NCI-H2227 treated with DMSO at 0.1 percent for 48 hours (cell line): ENCODE results near the gene HOXD11.

Experiments
- DNase-seq: peaks from one replicate; lab custom pipeline; 2025; lab: John Stamatoyannopoulos, UW

HOXD11 gene

GRCh38 chr2:176121190-176122051 is 14.3 kb downstream of the HOXD11 start:
- DNase-seq: no peak

DNA sequence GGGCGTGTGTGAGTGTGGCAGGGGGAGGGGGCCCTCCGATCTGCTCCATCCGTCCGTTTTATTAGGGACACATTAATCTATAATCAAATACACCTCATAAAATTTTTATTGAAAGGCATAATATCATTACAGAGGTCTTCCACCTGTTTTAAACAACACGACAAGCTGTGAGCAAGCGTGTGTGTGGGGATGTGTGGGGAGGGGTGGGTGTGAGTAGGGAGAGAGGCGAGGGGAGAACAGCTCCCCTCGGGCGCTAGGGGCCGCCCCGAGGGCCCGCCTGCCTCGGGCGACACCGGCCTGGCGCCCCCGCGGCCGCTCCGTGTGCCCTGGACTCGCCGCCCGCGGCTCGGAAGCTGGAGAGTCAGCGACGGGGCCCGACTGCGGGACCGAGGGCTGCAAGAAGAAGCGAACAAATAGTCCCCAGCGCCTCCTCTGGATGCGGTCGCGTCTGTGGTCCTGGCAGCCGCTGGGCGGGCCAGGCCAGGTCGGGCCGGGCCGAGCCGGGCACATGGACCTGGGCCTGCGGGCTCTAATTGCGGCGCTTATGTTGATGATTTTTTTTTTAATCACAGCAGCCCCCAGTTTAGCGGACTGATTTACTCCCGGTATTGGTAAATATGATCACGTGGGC is 15.1 kb downstream of the HOXD11 start:
- peak; percentile 87 for DNase-seq

DNA sequence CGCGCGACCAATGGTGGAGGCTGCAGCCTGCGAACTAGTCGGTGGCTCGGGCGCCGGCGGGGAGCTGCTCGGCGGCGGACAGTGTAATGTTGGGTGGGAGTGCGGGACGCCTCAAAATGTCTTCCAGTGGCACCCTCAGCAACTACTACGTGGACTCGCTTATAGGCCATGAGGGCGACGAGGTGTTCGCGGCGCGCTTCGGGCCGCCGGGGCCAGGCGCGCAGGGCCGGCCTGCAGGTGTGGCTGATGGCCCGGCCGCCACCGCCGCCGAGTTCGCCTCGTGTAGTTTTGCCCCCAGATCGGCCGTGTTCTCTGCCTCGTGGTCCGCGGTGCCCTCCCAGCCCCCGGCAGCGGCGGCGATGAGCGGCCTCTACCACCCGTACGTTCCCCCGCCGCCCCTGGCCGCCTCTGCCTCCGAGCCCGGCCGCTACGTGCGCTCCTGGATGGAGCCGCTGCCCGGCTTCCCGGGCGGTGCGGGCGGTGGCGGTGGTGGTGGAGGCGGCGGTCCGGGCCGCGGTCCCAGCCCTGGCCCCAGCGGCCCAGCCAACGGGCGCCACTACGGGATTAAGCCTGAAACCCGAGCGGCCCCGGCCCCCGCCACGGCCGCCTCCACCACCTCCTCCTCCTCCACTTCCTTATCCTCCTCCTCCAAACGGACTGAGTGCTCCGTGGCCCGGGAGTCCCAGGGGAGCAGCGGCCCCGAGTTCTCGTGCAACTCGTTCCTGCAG is 15.8 kb downstream of the HOXD11 start, which contains the start of gene HOXD9:
TSS of gene HOXD9 (plus strand) at position 37 of the 728 bp plus-strand sequence. CDS start at position 87, 50 bp downstream.
- DNase-seq: no peak

DNA sequence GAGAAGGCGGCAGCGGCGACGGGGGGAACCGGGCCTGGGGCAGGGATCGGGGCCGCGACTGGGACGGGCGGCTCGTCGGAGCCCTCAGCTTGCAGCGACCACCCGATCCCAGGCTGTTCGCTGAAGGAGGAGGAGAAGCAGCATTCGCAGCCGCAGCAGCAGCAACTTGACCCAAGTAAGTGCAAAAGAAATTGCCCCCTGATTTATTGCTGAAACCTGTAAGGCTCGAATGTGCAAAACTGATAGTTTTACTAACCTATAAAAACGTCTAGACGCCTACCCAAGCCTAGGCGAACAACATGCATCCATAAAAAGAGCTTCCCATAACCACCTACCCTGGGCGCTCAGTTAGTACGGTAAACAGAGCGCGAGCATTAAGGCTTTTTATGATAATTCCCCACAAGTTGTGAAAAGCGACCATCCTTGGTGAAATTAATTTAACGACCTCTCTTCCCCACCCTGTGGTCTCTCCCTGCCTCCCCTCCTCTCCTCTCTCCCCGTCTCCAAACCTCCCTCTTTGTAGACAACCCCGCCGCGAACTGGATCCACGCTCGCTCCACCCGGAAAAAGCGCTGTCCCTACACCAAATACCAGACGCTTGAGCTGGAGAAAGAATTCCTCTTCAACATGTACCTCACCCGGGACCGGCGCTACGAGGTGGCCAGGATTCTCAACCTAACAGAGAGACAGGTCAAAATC is 16.5 kb downstream of the HOXD11 start:
- no peak for DNase-seq

DNA sequence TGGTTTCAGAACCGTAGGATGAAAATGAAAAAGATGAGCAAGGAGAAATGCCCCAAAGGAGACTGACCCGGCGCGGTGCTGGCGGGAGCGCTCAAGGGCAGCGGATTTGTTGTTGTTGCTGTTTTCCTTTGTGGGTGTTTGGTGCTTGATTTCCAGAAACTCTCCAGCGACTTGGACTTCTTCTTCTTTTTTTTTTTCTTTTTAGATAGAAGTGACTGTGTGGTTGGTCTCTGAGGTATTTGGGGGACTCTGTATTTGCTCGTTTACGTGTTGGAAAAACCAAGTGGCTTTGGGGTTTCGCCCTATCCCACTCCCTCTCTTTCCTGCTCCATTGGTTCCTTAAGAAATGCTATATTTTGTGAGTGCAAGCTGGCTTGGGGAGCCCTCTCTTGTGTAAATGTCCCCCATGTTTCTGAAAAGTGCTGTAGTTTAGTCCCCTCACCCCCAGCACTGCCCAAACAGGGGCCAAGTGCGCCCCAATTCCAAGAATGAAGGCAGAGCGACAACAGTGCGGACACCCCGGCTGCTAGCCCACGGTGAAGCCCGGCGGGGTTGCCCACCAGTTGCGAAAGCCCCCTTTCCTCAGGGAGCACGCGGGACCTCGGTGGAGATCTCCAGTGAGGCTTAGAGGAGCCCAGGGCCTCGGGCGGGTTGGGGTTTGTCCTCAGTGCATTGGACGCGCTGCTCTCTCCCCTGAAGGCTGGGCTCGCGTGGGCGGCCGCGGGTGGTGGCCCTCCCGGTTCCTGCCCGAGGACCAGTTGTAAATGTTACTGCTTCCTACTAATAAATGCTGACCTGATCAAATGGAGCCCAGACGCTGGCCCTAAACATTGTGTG is 17.2 kb downstream of the HOXD11 start:
- no peak for DNase-seq

DNA sequence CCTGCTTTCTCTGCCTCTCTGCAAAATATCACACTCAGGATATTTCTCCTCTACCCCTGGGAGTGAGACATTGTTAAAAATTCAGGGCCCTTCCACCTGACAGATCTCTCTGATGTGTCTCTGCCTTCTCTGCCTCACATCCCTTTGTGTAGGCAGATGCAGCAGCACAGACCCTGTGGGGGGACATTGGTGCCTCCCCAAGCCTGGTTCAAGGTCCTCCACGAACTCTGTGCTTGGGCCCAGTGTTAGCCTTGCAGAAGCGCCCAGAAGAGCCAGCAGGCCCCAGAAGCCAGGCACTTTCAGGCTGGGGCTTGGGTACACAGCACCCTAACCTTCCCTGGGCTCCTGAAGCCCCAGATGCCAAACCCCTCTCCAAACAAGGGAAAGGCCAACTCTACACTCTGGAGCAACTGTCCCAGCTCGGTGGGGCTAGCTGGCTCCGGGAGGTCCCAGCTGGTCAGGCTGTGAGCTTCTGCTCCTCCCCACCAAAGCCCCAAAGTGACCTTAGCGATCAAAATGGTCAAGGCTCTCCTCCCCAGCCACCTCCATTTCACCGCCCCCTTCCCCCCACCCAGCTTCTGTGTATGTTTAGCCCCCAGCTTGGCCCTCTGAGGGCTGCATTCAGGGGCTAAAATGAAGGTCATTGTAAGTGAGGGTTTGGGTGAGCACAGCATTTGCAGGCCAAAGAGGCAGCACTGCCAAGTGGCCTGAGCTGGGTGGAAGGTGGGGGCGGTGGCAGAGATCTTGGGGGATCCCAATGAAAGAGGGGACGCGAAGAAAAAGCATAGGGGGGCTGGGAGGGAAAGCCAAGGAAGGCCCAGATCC is 18.1 kb downstream of the HOXD11 start:
- no peak for DNase-seq

- DNase-seq: no peak
Measured at GRCh38 chr2:176125772-176126054, 18.6 kb downstream of the HOXD11 start.

DNA sequence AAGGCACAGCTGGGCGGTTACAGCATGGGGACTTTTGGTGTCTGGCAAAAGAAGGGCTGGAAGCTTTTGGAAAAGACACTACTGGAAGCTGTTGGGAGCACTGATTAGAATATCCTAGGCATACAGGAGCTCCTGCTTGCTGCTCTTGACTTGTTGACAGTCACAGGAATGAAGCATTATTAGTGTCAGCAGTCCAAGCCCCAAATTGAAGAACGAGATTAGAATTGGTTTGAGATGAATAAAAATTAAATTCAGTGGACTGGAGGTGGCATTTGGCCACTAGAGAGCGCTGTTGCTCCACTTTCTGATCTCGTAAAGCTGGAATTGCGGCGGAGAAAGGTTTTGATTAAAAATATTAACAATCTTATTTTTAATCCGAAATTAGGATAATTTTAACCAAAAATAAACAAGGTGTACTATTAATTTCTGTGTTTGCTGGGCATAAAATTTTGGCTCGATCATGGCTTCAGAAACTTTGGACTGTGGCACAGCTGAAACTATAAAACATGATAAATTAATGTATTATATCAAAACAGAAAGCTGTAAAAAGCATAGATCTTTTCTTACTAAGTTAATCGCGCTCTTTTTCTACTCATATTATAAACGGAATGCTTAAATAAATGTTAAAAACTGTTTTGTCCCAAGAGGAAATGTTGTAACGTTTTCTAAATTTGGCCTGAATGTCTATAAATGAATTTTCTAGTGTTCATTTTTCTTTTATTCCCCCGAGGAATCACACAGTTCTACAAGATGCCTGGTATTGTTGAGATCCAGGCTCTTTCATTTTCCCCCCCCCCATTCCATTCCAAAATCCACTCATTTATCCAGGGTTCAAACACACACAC is 20.1 kb downstream of the HOXD11 start:
- peak; percentile 83 for DNase-seq

DNA sequence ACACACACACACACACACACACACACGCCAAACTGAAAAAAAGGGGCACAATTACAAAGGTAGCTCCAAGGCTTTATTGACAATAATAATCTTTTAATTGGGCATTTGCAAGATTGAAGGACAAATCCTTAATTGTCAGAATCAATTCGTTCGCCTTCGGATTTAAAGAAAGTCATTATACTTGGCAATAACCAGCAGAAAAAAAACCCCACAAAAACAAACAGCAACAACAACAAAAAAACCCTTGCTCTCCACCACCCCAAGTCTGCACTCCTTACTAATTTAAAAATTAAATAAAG is 20.6 kb downstream of the HOXD11 start:
- no peak for DNase-seq

- peak; percentile 51 for DNase-seq
Measured at GRCh38 chr2:176128172-176128981, 21.3 kb downstream of the HOXD11 start.

- peak; percentile 43 for DNase-seq
Measured at GRCh38 chr2:176128982-176129796, 22.1 kb downstream of the HOXD11 start, which contains the start of gene HOXD8. Gene HOXD8 (plus strand): TSS chr2:176129705. CDS start chr2:176130367, 662 bp downstream.

- DNase-seq: no peak
Measured at GRCh38 chr2:176129813-176130146, 22.7 kb downstream of the HOXD11 start.

GRCh38 chr2:176130147-176130956 is 23.3 kb downstream of the HOXD11 start:
- DNase-seq: no peak

DNA sequence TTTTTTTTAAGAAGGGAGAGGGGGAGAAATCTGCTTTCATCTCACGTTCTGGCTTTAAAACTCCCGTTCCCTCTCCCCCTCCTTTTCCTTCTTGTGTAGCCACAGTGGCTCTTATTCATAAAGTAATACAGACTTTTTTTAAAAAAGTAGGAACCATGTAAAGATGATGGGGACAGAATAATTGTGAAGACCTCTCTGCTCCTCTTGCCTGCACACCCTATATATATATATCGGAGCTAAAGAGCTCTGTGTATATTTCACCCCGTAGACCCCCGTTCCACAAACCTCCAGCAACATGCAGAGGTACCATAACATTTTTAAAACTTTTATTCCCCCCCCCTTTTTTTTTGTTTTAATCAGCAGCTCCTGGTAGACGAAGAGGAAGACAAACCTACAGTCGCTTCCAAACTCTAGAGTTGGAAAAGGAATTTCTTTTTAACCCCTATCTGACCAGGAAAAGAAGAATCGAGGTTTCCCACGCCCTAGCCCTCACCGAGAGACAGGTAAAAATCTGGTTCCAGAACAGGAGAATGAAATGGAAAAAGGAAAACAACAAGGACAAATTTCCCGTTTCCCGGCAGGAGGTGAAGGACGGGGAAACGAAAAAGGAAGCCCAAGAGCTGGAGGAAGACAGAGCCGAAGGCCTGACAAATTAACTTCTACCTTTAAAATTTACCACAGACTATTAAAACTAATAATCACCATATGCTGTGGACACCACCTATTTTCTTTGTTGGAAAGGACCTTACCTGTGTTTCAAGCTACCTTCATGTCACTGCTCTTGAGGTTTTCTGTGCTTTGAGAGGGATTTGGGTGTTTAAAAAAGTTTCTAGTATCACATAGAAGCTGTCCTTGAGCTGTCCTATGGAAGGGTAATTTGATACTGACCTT is 24.1 kb downstream of the HOXD11 start:
- no peak for DNase-seq

DNA sequence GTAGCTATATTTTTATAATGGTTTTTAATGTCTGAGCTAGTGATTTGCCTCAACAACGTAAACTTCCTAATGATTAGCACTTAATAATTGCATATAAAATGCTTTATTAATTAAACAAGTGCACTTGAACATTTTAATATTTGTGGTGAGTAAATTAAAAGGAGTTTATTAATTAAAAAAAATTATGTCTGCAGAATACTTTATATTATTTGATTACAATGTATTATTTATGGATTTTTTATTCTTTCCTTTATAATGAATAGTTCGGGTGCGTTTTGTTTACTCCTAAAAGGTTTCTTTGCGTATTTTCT is 24.7 kb downstream of the HOXD11 start:
- no peak for DNase-seq
